Measurements from ENCODE around the gene SEC61B.

The SEC61B gene

GRCh38 chr9:99274016-99274415, 51.9 kb downstream of the SEC61B start:
- no peak for DNase-seq (ENCODE audit: low read depth in 1 of 2, low spot score in 1 of 2)
- TF ChIP-seq SPI1 (IDR thresholded peaks at IDR 0.05; ENCODE audit: borderline replicate concordance, low read depth) (no peak), CTCF (IDR thresholded peaks at IDR 0.05; ENCODE audit: insufficient read depth, low read length) (no peak), POLR2AphosphoS5 (IDR thresholded peaks at IDR 0.05; ENCODE audit: low read depth) (no peak), REST (IDR thresholded peaks at IDR 0.05; ENCODE audit: insufficient replicate concordance, low read depth) (no peak), GABPA (IDR thresholded peaks at IDR 0.05; ENCODE audit: low read depth) (no peak)
- Histone ChIP-seq H3K4me3 (replicated peaks; ENCODE audit: insufficient read depth, low read length) (no peak overlapping the region), H3K27me3 (ENCODE audit: insufficient read depth, poor library complexity, severe bottlenecking) (no peaks in the 10 kb centered on the region), H3K27ac (replicated peaks) (no peak overlapping the region)

GRCh38 chr9:99274495-99274894, 52.4 kb downstream of the SEC61B start:
- H3K4me3 ChIP-seq (replicated peaks; ENCODE audit: insufficient read depth, low read length), result no peak overlapping the region
- TF ChIP-seq CTCF (IDR thresholded peaks at IDR 0.05; ENCODE audit: insufficient read depth, low read length) (no peak), SPI1 (IDR thresholded peaks at IDR 0.05; ENCODE audit: borderline replicate concordance, low read depth) (no peak), POLR2AphosphoS5 (IDR thresholded peaks at IDR 0.05; ENCODE audit: low read depth) (no peak), REST (IDR thresholded peaks at IDR 0.05; ENCODE audit: insufficient replicate concordance, low read depth) (no peak), GABPA (IDR thresholded peaks at IDR 0.05; ENCODE audit: low read depth) (no peak)
- no peak for DNase-seq (ENCODE audit: low read depth in 1 of 2, low spot score in 1 of 2)
- H3K27me3 ChIP-seq (ENCODE audit: insufficient read depth, poor library complexity, severe bottlenecking), result no peaks in the 10 kb centered on the region
- H3K27ac ChIP-seq (replicated peaks), result no peak overlapping the region
